ENCODE results near the gene EDEM1. TPM values are rescaled to one million over a fixed set of nuclear protein-coding genes. Genes with fewer than 3 reads are reported as not detected.

The EDEM1 gene
- total and polyA plus RNA-seq, 2 donors (not counting 1 experiment from before 2014, with no cell fraction given) = 58.3 to 167 TPM

GRCh38 chr3:5191555-5192304 is 4.2 kb downstream of the EDEM1 start:
- Histone ChIP-seq H3K9ac (ENCODE audit: low read length) (peak overlapping the region; percentile 18), H3K4me3 (ENCODE audit: control extremely low read depth in 1 of 5, extremely low read depth in 1 of 5, insufficient read depth in 1 of 5, low read depth in 2 of 5, low read length in 4 of 5) (peak overlapping the region in 1 of 5 experiments; percentile 37), H3K9me3 (ENCODE audit: control extremely low read depth in 1 of 3, control insufficient read depth in 2 of 3, insufficient read depth in 1 of 3, low read length in 2 of 3) (no peaks in the 10 kb centered on the region), H3K36me3 (replicated peaks in 1 of 2; ENCODE audit: control extremely low read depth in 1 of 2, control insufficient read depth in 1 of 2, extremely low read depth in 1 of 2, insufficient read depth in 2 of 2, low read length in 1 of 2) (peaks cover 3 to 21% of the 10 kb centered on the region in 2 experiments), H3K79me2 (ENCODE audit: control insufficient read depth, insufficient read depth, low read length) (peaks cover 96% of the 10 kb centered on the region), H3K4me1 (ENCODE audit: control insufficient read depth in 2 of 2, insufficient read depth in 2 of 2, low read length in 2 of 2) (peaks cover 67 to 69% of the 10 kb centered on the region in 2 donors), H2AFZ (ENCODE audit: insufficient read depth, low read depth, low read length, poor library complexity, severe bottlenecking) (no peak overlapping the region), H3K27ac (ENCODE audit: low read length in 2 of 2) (peak overlapping the region; percentile 34 to 96), H3K4me2 (replicated peaks; ENCODE audit: low read depth, low read length, poor library complexity, severe bottlenecking) (peak overlapping the region; percentile 53), H3K27me3 (replicated peaks in 1 of 4; ENCODE audit: control extremely low read depth in 1 of 4, control insufficient read depth in 3 of 4, insufficient read depth in 4 of 4, low read length in 3 of 4) (no peaks in the 10 kb centered on the region), H4K20me1 (ENCODE audit: control insufficient read depth, insufficient read depth, low read length, poor library complexity, severe bottlenecking) (peaks cover 8% of the 10 kb centered on the region)
- peak overlapping the region; percentile 80 for H3K4me3 Mint-ChIP-seq
- DNase-seq (peak; percentile 40), ATAC-seq (ENCODE audit: low read depth) (no peak)
- no peaks in the 10 kb centered on the region for H3K27me3 Mint-ChIP-seq
- H3K27ac Mint-ChIP-seq = peak overlapping the region; percentile 87
- no peaks in the 10 kb centered on the region for H3K9me3 Mint-ChIP-seq (ENCODE audit: insufficient read depth)
- POLR2A ChIA-PET = no interaction called here
- intact Hi-C loops (cut with micrococcal nuclease) = no loop called here
- peaks cover 73% of the 10 kb centered on the region for H3K4me1 Mint-ChIP-seq
- CTCF ChIA-PET = interaction anchor here (0.6 to 3.3 kb wide), 5 partner anchors 9 to 179 kb away, joined by 3 to 13 read pairs (median 3); no protein-coding TSS in a partner anchor
- no CpG with 5 or more reads among the region's 5 CpGs for WGBS (ENCODE audit: insufficient coverage)
- TF ChIP-seq CTCF (IDR thresholded peaks at IDR 0.05) (no peak), EZH2 (IDR thresholded peaks at IDR 0.05; ENCODE audit: borderline replicate concordance, insufficient read depth, low read depth, low read length, poor library complexity, severe bottlenecking) (no peak)

All from B cell (primary cell).